ENCODE data around the gene UQCR10.

The UQCR10 gene

DNA sequence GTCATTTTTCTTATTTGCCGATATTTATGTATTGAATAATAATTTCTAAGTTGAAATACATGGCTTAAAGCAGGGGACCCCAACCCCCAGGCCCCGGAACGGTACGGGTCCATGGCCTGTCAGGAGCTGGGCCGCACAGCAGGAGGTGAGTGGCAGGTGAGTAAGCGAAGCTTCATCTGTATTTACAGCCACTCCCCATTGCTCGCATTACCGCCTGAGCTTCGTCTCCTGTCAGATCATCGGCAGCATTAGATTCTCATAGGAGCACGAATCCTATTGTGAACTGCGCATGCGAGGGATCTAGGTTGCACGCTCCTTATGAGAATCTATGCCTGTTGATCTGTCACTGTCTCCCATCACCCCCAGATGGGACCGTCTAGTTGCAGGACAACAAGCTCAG is 4.9 kb upstream of the UQCR10 start:
- DNase-seq (ENCODE audit: extremely low read depth in 1 of 2, low read depth in 1 of 2), result no peak

DNA sequence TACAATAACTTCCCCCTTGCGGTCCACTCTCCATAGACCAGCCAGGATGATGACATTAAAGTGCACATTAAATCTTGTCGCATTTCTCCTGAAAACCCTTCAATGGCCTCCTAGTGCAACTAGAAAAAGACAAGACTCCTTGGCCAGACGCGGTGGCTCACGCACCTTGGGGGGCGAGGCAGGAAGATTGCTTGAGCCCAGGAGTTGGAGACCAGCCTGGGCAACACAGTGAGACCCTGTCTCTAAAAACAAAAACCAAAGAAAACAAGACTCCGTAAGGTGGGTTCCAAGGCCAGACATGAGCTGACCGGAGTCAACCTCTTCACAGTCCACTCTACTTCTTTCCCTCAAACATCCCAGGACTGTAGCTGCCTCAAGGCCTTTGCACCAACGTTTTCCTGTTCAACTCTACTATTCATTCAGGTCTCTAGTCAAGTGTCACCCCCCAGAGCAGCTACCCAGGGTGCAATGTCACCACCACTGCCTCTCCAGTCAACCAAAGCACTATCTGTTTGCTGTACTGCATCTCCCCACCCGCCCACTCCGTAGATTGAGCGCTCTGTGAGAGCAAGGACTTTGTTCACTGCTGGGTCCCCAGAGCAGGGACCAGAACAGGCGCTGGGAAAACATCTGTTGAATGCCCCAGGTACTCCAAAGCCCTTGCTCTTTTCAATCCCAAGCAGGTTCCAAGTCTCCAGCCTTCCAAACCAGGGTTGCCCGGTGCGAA is 1.1 kb upstream of the UQCR10 start:
- DNase-seq (ENCODE audit: extremely low read depth in 1 of 2, low read depth in 1 of 2), result no peak

- peak; percentile 76 to 80 for DNase-seq (ENCODE audit: extremely low read depth in 1 of 2, low read depth in 1 of 2)
These were observed 468 bp upstream of the UQCR10 start, which contains the start of gene ZMAT5 for GRCh38 chr22:29766632-29767170. Gene ZMAT5 (minus strand): TSS chr22:29767007. CDS start chr22:29748544, 18,463 bp downstream.

DNA sequence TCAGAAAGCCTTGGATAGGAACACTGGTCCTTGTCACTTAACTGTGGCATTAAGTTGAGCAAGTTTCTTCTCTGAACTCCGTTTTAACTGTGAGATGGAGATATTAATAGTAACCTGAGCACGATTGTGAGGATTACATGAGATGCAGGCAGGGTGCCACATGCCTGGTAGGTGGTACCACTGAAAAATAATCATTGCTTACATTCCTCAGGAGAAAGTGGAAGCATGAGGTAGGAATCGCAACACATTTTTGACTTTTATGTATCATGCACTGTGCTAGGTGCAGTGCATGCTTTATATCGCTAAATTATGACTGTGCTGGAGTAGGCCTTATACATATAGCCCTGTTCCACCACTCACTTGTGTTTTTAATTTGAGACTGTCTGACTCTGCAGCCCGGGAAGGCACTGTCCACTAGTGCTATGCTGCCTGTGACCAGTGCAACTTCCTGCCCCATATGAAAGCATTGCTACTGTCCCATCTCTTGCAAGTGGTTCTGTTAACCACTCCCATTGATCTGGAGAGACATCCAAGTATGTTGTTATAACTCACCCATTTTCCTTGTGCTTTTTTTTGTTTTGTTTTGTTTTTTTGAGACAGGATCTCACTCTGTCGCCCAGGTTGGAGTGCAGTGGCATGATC is 1.0 kb downstream of the UQCR10 start:
- DNase-seq (ENCODE audit: extremely low read depth in 1 of 2, low read depth in 1 of 2), result no peak

GRCh38 chr22:29769723-29770321 is 2.7 kb downstream of the UQCR10 start:
- no peak for DNase-seq (ENCODE audit: extremely low read depth in 1 of 2, low read depth in 1 of 2)

DNA sequence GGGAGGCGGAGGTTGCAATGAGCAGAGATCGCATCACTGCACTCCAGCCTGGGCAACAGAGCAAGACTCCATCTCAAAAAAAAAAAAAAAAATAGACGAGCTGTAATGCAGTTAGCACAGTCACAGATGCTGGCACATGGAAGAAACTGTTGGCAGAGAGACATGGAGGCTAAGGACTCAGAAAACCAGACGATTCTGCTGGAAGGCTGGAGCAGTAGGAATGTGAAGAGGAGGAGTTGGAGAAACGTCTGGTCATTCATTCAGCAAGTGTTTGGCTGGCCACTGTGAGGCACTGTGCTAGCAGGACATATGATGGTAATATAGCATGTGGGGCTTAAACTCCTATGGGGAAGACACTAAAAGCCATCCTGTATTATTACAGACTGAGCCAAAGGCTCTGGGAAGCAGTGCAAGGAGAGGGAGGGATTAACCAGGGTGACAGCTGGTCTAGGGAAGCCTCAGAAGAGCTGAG is 5.0 kb downstream of the UQCR10 start:
- DNase-seq (ENCODE audit: extremely low read depth in 1 of 2, low read depth in 1 of 2), result no peak

DNA sequence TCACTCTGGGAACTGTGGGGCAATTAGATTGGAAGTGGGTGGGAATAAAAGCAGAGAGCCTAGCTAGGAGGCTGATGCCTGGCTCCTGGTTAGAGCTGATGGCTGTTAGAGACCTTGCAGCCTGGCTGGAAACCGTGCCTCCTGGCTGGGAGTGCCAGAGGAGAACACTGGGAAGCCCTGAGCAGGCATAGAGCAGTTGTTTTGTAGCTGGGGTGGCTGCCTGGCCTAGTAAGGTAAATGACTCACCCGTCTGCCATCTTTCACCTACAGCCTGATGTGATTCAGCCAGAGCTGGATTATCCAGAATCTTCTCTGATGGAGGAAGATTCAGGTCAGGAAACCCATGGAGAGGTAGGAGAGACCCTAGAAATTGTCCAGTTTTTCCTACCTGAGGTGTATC is 6.1 kb downstream of the UQCR10 start:
- DNase-seq (ENCODE audit: extremely low read depth in 1 of 2, low read depth in 1 of 2), result no peak

GRCh38 chr22:29780220-29780619 is 13.1 kb downstream of the UQCR10 start:
- no peak for DNase-seq (ENCODE audit: extremely low read depth in 1 of 2, low read depth in 1 of 2)

DNA sequence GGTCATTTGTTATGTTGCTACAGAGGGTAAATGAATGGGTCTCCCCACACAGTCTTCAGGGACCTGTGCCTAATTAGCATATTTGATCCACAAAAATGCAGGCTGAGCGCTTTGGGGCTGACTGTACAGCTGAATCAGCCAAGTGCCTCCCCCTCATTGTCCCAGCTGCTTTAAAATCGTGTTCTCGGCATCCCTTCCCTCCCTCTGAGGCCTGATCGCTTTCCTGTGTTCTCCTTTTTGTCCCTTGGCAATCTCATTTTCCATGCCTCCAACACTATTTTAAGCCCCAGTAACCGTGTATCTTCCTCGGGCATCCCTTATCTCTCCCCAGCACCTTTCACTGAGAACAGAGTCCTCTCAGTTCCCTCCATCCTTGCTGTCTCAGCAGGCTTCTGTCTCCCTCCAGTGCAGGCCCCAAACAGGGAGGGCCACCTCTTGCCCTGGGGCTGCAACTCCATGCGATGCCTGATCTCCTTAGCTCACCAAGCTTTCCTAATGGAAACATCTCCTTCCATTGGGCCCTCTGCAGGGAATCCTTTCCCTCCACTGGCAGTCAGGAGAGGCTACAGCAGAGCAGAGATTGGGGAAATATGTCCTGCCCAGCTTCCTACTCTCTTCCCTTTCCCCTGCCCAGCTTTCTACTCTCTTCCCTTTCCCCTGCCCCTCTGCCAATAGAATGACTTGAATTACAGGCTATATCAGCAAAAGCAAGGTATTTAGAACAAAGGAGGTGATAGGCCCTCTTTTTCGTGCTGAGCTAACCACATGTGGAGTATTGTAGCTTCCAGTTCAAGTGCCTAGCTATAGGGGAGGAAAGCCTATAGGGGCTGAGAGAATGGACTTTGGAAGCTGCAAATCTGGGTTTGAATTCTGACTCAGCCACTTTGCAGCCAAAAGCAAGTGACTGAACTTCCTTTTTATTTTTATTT is 13.8 kb downstream of the UQCR10 start:
- no peak for DNase-seq (ENCODE audit: extremely low read depth in 1 of 2, low read depth in 1 of 2)

GRCh38 chr22:29782061-29782845 is 15.1 kb downstream of the UQCR10 start:
- DNase-seq (ENCODE audit: extremely low read depth in 1 of 2, low read depth in 1 of 2), result no peak

GRCh38 chr22:29784451-29785361 is 17.5 kb downstream of the UQCR10 start:
- DNase-seq (ENCODE audit: extremely low read depth in 1 of 2, low read depth in 1 of 2), result no peak

DNA sequence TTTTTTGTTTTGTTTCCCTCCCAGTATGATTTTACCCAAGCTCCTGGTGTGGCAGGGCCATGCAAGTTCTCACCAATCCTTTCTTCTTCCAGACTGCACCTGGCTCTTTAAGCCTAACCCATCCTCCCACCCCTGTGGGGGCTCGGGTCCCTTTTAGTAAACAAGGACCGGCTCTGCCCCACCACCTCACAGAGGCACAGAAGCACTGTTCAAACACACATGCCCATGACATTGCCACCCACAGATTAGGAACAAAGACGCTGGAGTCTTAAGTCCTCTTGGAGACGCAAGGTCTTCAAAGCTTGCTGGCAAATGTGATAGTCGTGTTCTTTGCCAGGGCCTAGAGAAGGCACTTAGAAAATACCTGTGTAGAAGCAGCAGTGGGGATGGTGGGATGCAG is 18.9 kb downstream of the UQCR10 start:
- no peak for DNase-seq (ENCODE audit: extremely low read depth in 1 of 2, low read depth in 1 of 2)

GRCh38 chr22:29787371-29787980 is 20.3 kb downstream of the UQCR10 start:
- no peak for DNase-seq (ENCODE audit: extremely low read depth in 1 of 2, low read depth in 1 of 2)

GRCh38 chr22:29788339-29789279 is 21.4 kb downstream of the UQCR10 start:
- DNase-seq (ENCODE audit: extremely low read depth in 1 of 2, low read depth in 1 of 2), result no peak

DNA sequence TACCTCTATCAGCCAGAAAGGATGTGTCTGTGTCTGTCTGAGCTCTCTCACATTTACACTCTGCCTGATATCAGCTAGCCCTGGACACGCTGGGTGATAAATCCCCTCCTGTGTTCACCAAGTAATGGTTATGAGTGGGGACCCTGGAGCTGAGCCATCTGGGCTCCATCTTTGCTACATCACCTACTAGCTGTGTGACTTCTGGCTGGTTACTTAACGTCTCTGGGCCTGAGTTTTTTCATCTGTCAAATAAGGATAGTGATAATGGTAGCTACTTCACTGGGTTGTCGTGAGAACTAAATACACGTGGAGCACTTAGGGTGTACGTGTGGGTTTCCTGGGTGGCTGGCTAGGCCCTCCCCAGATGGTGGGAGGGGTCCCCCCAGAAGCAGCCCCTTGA is 22.9 kb downstream of the UQCR10 start:
- no peak for DNase-seq (ENCODE audit: extremely low read depth in 1 of 2, low read depth in 1 of 2)

GRCh38 chr22:29793396-29793795 is 26.2 kb downstream of the UQCR10 start:
- DNase-seq (ENCODE audit: extremely low read depth in 1 of 2, low read depth in 1 of 2), result no peak

DNA sequence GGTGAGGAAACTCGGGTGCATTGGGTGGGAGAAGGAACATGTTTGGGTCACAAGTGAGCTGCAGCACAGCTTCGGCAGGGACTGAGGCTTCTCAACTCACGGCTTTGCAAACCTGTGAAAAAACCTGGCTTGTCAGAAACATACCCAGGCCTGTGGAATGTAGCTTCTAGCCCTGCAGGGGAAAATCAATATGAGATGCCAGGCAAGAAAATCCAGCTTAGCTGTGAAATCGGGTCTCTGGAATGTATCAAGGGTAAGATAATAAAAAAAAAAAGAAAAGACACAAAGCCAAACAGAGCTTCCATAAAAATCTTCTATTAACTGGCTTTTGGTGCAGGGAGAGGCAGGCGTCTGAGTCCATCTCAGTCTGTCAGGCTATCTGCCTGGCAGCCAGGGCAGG is 28.5 kb downstream of the UQCR10 start:
- no peak for DNase-seq (ENCODE audit: extremely low read depth in 1 of 2, low read depth in 1 of 2)

Measured in activated CD8-positive, alpha-beta memory T cell treated with anti-CD3 and anti-CD28 coated beads for 1 hour (primary cell).